Colonic mucosa (tissue), 4 donors: ENCODE results near the gene GPR34. TPM values are rescaled to one million over a fixed set of nuclear protein-coding genes. Genes with fewer than 3 reads are reported as not detected.

ENCODE experiments used
- DNase-seq: peaks from one replicate; pipeline ENCODE4 v3.0.0-alpha.2; 2020
- H3K27ac ChIP-seq: fragments of 200-600 bp; one replicate; pipeline ENCODE4 v1.8.0; 2021
- H3K27me3 ChIP-seq: fragments of 200-600 bp; one replicate; pipeline ENCODE4 v1.8.0; 2021
- H3K36me3 ChIP-seq: fragments of 200-600 bp; one replicate; pipeline ENCODE4 v1.8.0; 2021
- H3K4me1 ChIP-seq: fragments of 200-600 bp; one replicate; pipeline ENCODE4 v1.8.0; 2021; ENCODE audit warnings: mild to moderate bottlenecking
- H3K4me3 ChIP-seq: fragments of 200-600 bp; one replicate; pipeline ENCODE4 v1.8.0; 2021
- H3K9ac ChIP-seq, 2 donors: one replicate each; pipeline ENCODE4 v1.7.0; 2013; ENCODE audit warnings: control low read depth in 2 of 2, low read depth in 2 of 2, low read length in 2 of 2
- H3K9me3 ChIP-seq: fragments of 200-600 bp; one replicate; pipeline ENCODE4 v1.8.0; 2021
- CTCF ChIP-seq: fragments of 200-600 bp; IDR thresholded peaks from one replicate; pipeline ENCODE4 v1.8.0; 2022; ENCODE audit warnings: antibody characterized with exemption, mild to moderate bottlenecking
- intact Hi-C: fragments of 100-400 bp; cut with DNase I; formaldehyde crosslinking; loops from one replicate; pipeline ENCODE4 v1.14.1; 2022
- total RNA-seq, 2 donors: library from RNA; stranded (reverse); fragmentation: NEBNext Ultra II Directional in 1 of 2; extraction: Animal tissue kit (Norgen Biotek cat#: 25700) in 1 of 2; gene quantifications; one replicate each; pipeline ENCODE4 v1.2.1, GENCODE V29; 2021
- donor health status: healthy.
- donor health status: DM: no; HTN: no; CAD: no.
- donor health status: DM: no; HTN: no; CAD: no.

GPR34 gene
- total RNA-seq, 2 donors from 2014 or later, result 2.3 to 4.7 TPM

GRCh38 chrX:41695426-41695825 is 6.7 kb downstream of the GPR34 start:
- no peaks in the 10 kb centered on the region for H3K4me1 ChIP-seq
- H3K27me3 ChIP-seq, result no peaks in the 10 kb centered on the region
- no peak overlapping the region for H3K9ac ChIP-seq
- intact Hi-C loops, result no loop called here
- no peaks in the 10 kb centered on the region for H3K36me3 ChIP-seq
- no peak overlapping the region for H3K4me3 ChIP-seq
- H3K9me3 ChIP-seq, result no peaks in the 10 kb centered on the region
- TF ChIP-seq CTCF, result no peak
- no peak overlapping the region for H3K27ac ChIP-seq
- no peak for DNase-seq

GRCh38 chrX:41703574-41704029 is 14.8 kb downstream of the GPR34 start:
- Histone ChIP-seq H3K27ac (no peak overlapping the region), H3K4me3 (no peak overlapping the region), H3K9ac (no peak overlapping the region), H3K9me3 (no peaks in the 10 kb centered on the region), H3K36me3 (no peaks in the 10 kb centered on the region), H3K4me1 (no peaks in the 10 kb centered on the region), H3K27me3 (no peaks in the 10 kb centered on the region)
- no peak for TF ChIP-seq CTCF
- intact Hi-C loops, result no loop called here
- DNase-seq, result no peak

- no peak for TF ChIP-seq CTCF
- no peak overlapping the region for H3K9ac ChIP-seq
- no peak overlapping the region for H3K4me3 ChIP-seq
- H3K36me3 ChIP-seq, result no peaks in the 10 kb centered on the region
- no peak overlapping the region for H3K27ac ChIP-seq
- H3K4me1 ChIP-seq, result no peaks in the 10 kb centered on the region
- H3K27me3 ChIP-seq, result no peaks in the 10 kb centered on the region
- no peaks in the 10 kb centered on the region for H3K9me3 ChIP-seq
- no peak for DNase-seq
- intact Hi-C loops, result no loop called here
Observed at GRCh38 chrX:41705042-41705441, 16.3 kb downstream of the GPR34 start.

GRCh38 chrX:41705680-41706374 is 17.1 kb downstream of the GPR34 start:
- no peak overlapping the region for H3K27ac ChIP-seq
- H3K36me3 ChIP-seq, result no peaks in the 10 kb centered on the region
- no peaks in the 10 kb centered on the region for H3K27me3 ChIP-seq
- TF ChIP-seq CTCF, result no peak
- H3K4me1 ChIP-seq, result no peaks in the 10 kb centered on the region
- DNase-seq, result no peak
- intact Hi-C loops, result no loop called here
- no peaks in the 10 kb centered on the region for H3K9me3 ChIP-seq
- H3K4me3 ChIP-seq, result no peak overlapping the region
- H3K9ac ChIP-seq, result no peak overlapping the region

- Histone ChIP-seq H3K36me3 (no peaks in the 10 kb centered on the region), H3K9me3 (no peaks in the 10 kb centered on the region), H3K27ac (no peak overlapping the region), H3K4me3 (no peak overlapping the region), H3K4me1 (no peaks in the 10 kb centered on the region), H3K9ac (no peak overlapping the region), H3K27me3 (no peaks in the 10 kb centered on the region)
- no peak for DNase-seq
- TF ChIP-seq CTCF, result no peak
- intact Hi-C loops, result no loop called here
Observed at GRCh38 chrX:41707218-41707617, 18.4 kb downstream of the GPR34 start.
